Measurements from ENCODE around the gene FNBP1.
A peak's percentile ranks its signal among the peaks of the same experiment; 100 is the strongest.

FNBP1 gene

DNA sequence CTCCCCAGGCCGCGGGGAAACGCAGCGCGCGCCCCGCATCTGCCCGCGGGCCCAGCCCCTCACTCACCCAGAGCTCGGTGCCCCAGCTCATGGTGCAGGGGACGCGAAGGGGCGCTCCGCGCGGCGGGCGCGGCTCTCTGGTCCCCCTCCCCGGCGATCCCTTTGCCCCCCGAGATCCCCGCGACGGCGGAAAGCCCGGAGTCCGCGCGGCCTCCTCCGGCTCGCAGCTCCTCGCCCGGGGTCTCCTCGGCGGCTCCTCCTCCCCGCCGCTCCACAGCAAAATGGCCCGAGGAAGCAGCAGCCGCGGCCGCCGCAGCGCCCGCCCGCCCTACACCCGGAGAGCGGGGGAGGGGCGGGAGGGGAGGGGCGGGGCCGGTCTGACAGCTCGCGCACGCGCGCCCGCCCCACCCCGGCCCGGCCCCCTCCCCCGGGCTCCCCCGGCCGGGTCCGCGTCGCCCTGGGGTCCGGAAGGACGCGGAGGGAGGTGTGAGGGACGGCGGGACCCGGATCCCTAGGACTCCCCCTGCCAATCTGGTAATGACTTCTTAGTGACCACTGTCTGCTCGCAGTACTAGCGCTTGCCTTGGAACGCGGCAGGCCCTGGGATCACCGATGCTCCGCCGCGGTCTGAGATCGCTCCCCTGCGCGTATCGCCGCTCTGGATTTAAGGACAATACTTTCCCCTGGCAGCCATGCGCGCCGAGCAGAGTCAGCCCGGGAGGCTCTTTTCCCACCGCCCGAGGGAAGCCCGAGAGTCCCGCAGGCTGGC, at the start of gene FNBP1:
Gene FNBP1, minus strand, starts transcription at position 305 of the 769 bp plus-strand sequence. Its CDS starts 214 bp downstream, at position 91.
- peak; percentile 79 for DNase-seq

DNA sequence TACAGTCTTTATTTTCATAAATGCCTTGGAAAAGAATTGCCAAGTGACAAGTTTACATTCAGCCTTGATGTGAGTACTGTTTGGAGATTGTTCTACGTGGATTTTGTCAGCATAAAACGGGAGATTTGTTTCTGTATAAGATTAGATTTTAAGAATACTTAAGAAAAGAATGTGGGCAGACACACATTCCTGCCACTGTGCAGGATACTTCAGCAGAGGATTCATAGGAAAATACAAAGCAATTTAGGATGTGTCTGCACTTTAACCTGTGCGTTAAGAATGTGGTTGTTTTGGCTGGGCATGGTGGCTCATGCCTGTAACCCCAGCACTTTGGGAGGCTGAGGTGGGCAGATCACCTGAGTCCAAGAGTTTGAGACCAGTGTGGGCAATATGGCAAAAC, 47.9 kb upstream of the FNBP1 start:
- DNase-seq = no peak

DNA sequence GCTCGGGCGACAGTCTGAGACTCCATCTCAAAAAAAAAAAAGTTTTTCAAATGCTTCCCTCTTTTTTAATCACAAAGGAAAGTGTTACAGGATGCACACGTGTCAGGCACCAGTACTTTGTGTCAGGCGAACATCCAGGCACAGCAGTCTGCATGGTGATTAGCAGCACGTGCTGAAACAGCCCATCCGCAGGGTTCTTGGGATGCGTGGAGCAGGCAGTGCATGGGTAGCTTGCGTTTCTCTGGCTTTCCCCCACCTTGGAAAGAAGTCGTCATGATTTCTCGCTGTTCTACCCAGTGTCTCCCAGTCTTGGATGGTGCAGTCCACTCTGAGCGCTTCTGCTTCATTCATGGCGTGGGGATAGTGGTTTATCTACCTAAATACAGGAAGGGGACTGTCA, 46.2 kb upstream of the FNBP1 start:
- no peak for DNase-seq

DNA sequence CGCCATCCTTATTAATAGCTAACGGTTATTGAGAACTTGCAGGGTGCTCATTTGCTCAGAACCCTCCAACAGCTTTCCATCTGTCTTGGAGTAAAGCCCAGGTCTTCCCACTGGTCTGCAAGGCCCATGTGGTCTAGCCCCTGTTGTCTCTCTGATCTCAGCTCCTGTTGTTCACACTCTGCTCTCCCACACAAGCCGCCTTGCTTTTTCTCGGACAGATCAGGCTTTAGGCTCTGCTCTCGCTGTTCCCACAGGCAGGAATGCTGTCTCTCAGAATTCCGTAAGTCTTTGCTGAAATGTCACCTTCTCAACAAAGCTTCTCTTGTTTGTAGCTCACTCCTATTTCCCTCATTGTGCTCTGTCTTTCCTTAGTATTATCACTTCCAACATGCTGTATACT, 45.1 kb upstream of the FNBP1 start:
- no peak for DNase-seq

DNA sequence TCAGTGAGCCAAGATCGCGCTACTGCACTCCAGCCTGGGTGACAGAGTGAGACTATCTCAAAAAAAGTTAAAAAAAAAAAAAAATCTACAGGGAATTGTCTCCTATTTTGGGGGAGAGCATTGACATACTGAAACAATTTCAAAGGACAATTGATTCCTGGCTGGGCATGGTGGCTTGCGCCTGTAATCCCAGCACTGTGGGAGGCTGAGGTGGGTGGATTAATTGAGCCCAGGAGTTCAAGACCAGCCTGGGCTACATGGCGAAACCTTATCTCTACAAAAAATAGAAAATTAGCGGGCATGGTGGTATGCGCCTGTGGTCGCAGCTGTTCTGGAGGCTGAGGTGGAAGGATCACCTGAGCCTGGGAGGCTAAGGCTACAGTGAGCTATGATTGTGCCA, 41.3 kb upstream of the FNBP1 start:
- DNase-seq = no peak

DNA sequence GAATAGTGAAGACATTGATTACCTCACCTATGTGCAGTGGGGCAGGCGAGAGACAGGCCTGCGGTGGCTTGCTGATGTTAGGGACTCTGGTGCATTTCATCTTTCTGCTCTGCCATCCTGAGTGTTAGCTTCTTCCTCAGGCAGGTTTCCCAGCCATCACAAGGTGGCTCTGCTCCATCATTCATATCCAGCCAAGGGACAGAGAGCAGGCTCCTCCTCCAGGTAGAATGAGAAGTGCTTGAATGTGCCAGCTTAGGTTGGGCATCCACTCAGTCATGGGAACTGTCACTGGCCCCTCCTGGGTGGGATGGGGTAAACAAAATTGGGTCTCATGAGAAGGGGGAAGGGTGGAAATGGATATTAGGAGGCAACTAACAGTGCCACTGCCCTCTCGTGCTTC, 35.6 kb upstream of the FNBP1 start:
- DNase-seq = no peak

DNA sequence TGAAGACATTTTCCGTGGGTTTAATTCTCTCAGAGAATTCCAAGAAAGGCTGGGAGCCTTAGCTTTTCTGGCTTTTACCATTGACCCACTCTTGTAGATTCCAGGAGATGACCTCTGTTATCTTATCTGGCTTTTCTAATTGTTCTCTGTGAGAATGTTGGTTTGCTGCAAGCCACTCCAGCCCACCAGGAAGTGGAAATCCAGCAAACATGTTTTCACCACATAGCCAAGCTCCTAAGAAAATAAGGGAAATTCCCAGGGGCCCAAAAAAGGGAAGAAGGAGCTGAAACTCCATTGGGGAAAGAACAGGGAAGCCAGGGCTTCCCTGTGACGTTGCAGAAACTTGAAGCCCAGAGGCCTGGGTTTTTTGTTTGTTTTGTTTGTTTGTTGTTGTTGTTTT, 30.4 kb upstream of the FNBP1 start:
- peak; percentile 62 for DNase-seq

DNA sequence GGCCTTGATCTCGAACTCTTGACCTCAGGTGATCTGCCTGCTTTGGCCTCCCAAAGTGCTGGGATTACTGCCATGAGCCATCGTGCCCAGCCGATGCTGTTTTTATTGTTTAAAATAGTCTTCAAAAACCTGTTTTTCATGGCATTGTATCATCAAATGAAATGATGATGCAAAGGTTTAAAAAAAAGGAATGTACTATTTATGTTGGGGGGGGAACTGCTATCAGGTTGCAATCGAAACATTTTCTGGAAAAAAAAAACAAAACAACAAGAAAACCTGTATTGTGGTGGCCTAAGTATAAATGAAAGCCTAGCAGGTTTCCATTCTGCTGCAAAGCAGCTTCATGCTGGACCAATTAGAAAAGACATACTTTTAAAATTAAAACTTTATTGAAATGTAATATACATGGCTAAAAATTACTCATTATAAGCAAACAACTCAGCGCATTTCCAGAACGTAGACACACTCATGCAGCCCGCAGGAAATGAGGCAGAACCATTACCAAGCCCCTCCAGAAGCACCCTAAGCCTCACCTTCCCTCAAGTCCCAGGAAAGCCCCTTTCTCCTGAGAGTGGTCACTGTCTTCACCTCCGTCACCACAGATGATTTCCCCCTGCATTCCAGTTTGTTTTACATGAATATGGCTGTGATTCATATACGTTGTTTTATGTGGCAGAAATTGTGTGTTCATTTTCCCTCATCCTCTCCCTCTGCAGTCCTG, 29.7 kb upstream of the FNBP1 start:
- peak; percentile 67 for DNase-seq

DNA sequence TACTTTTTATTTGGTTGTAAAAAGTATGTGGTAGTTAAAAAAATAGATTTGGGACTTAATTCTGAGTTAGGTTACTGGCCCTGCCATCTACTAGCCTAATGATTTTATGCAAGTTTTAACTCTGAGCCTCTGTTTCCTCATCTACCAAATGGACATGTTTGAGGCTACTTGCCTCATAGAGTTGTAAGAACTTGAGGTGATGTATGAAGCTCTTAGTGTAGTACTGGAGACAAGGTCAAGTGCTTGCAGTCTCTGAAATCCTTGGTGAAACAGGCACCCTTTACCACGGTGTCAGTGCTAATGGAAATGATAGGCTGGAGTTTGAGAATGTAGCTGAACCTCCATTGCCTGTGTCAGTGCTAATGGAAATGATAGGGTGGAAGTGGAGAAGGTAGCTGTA, 26.1 kb upstream of the FNBP1 start:
- no peak for DNase-seq

DNA sequence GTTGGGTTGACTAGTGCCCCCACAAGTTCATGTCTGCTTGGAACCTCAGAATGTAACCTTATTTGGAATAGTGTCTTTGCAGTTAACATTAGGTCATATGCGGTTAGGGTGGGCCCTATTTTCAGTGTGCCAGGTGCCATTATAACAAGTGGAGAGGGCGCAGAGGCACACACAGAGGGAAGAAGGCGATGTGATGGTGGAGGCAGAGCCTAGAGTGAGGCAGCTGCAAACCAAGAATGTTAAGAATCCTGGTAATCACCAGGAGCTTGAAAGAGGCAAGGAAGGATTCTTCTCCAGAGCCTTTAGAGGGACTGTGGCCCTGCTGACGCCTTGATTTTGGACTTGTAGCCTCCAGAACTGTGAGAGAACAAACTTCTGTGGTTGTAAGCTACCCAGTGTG, 21.6 kb upstream of the FNBP1 start:
- no peak for DNase-seq

DNA sequence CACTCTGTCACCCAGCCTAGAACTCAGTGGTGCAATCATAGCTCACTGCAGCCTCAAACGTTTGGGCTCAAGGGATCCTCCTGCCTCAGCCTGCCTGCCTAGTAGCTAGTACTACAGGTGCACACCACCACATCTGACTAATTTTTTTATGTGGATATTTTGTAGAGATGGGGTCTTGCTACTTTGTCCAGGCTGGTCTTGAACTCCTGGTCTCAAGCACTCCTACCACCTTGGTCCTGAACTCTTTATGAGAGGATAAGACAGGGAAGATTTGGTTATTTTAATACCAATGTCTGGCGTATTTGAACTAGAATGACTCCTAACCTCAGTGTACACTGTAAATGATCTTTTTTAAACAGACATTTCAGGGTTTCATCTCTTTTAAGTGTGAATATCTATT, 19.8 kb upstream of the FNBP1 start:
- DNase-seq = no peak

DNA sequence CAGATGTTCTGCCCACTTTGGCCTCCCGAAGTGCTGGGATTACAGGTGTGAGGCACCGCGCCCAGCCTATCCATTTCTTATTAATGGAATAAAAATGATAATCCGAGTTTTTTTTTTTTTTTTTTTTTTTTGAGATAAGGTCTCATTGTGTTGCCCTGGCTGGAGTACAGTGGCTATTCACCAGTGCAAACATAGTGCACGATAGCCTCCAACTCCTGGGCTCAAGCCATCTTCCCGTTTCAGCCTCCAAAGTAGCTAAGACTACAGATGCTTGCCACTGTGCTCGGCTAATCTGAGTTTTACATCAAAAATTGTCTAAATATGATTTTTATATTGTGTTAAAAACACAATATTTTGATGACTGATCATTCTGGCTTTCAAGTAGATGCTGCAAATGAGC, 17.3 kb upstream of the FNBP1 start:
- no peak for DNase-seq

DNA sequence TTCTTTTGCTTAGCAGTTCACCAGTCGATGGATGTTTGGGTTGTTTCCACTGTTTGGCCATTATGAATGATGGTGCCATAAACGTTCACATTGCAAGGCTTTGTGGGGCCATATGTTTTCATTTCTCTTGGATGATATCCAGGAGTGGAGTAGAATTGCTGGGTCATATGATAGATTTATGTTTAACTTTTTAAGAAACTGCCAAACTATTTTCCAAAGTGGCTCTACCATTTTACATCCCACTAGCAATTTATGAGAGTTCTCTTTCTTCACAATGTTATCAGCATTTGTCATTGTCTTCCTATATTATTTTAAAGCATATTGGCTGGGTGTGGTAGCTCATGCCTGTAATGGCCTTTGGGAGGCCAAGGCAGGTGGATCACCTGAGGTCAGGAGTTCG, 15.9 kb upstream of the FNBP1 start:
- no peak for DNase-seq

DNA sequence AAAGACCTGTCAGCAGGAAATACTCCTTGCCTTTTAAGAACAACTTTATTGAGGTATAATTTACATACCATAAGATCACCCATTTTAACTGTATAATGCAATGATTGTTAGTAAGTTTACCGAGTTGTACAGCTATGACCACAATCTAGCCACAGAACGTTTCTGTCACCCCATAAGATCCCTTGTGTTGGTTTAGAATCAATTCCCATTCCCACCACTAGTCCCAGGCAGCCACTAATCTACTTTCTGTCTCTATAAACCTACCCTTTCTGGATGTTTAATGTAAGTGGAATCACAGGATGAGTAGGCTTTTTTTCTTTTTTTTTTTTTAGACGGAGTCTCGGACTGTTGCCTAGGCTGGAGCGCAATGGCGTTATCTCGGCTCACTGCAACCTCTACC, 15.2 kb upstream of the FNBP1 start:
- peak; percentile 24 for DNase-seq

DNA sequence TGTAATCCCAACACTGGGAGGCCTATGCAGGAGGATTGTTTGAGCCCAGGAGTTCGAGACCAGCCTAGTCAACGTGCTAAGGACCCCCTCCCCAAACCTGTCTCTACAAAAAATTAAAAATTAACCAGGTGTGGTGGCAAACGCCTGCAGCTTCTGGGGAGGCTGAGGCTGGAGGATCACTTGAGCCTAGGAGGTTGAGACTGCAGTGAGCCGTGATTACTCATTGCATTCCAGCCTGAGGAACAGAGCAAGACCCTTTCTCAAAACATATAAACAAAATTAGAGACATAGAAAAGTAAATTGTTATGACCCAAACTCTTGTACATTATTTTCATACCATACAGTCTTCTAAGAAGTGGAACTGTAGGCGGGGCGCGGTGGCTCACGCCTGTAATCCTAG, 11.8 kb upstream of the FNBP1 start:
- no peak for DNase-seq

DNA sequence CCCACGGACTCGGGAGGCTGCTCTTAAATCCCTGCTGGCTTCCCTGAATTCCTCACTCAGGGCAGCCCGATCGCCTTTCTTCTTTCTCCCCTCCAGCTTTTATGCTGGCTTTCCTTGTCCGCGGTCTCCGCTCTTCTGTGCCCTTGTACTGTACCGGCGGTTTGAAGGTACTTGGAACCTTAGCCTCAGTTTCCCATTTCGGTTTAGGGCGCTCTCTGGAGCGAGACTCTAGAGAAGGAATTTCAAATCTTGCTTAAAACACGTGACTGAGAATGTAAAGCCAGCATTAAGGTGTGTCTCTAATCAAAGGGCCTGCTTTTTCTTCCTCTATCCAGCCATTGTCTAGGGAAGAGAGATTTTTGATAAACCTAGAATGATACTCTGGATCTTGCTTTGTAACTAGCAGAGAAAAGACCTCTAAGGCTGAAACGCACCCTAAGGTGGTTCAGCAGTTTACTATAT, 11.4 kb upstream of the FNBP1 start:
- no peak for DNase-seq

DNA sequence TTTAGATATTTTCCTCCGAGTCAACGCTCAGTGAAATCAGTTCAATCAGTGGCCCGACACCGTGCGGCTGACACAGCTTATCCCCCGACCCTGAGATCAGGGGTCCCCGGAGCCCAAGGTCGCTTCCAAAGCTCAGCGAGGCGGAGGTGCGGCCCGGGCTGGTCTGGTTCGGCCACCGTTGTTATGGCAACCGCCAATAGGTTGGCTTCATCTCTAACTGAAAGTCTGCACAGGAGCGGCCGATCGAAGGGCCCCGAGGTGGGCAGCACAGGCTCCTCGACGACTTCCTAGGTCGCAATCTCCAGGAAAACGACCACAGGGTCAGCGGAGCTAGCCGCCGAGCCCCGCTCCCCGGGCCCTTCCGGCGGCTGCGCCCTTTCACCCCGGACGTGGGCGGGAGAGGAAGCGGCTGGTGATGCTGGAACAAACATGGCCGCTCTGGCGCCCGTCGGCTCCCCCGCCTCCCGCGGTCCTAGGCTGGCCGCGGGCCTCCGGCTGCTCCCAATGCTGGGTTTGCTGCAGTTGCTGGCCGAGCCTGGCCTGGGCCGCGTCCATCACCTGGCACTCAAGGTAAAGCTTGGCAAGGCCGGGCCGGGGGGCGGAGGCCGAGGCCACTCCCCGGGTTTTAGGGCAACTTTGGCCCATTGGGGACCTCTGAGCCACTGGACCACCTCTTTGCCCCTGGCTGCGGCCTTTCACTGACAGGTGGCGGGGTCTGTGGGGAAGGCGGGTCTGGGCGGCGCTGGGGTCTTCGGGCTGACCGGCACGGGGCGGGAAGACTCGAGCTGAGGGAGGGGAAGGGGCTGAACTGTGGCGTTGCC, 10.7 kb upstream of the FNBP1 start, which contains the start of gene GPR107:
Gene GPR107, plus strand, starts transcription at position 403 of the 821 bp plus-strand sequence. Its CDS starts 27 bp downstream, at position 430.
- DNase-seq = peak; percentile 73

DNA sequence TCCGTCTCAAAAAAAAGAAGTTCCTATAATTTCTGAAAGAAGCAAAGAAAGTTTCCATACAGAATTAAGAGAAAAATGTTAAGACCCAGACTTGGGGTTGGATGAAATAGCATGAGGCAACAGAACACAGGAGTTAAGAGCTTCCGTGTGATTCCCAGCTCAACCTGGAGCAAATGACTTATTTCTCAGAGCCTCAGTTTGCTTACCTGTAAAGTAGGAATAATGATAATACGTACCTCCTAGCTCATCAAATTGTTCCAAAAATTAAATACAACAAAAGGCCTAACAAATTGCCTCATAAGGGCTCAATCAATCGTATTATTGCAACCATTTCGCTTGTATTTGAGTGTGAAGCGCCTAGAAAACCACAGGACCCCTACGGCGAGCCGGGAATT, 10.1 kb upstream of the FNBP1 start:
- DNase-seq = no peak

DNA sequence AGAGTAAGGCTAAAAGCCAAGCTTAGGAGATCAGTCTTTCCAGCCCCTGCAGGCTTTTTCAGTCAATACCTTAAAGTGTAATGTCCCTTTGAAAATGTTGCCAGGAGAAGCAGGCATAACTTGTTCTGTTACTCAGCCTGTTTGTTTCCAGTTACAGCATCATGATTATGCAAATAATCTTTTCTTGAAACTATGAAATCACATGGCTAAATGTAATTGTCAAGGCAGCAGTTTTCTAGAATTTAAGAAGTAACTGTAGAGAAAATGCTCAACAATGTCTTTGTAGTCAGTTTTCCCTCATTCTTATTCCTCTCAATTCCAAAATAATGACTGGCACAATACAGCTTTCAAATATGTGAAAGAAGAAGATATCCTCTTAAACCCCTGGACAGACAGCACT, 8.9 kb upstream of the FNBP1 start:
- DNase-seq = no peak

DNA sequence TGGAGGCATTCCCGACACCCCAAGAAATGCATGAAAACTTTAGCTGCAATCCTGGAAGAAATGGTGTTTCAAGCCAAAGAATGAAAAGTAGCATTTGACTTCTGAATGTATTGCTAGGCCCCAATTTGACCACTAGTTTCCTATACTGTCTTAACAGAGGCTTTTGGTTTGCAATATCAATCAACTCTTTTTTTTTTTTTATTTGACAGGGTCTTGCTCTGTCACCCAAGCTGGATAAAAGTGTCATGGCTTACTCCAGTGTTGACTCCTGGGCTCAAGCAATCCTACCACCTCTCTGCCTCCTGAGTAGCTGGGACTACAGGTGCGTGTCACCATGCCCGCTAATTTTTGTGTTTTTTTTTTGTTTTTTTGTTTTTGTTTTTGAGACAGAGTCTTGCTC, 7.5 kb upstream of the FNBP1 start:
- no peak for DNase-seq

DNA sequence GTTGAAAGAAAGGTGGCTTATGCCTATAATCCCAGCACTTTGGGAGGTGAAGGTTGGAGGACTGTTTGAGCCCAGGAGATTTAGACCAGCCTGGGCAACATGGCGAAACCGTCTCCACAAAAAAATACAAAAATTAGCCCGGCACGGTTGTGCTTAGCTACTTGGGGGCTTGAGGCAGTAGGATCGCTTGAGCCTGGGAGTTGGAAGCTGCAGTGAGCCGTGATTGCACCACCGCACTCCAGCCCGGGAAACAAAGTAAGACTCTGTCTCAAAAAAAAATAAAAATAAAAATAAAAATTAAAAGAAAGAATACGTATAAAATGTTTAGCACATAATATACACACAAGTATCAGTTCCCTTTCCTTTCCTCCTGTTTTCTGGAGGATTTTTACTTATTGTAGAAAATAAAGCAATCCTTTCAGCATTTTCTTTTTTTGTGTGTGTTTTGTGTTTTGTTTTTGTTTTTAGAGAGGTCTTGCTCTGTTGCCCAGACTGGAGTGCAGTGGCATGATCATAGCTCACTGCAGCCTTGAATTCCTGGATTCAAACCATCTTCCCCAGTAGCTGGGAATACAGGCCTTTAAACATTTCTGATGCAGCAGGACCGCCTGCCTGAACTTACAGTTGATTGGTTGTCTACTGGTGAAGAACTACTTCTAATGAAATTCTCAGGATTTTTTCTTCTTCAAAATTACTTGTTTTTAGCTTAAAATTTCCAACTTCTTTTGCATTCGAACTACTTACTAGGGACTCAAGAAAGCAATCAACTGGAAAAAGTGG, 6.6 kb upstream of the FNBP1 start:
- no peak for DNase-seq

DNA sequence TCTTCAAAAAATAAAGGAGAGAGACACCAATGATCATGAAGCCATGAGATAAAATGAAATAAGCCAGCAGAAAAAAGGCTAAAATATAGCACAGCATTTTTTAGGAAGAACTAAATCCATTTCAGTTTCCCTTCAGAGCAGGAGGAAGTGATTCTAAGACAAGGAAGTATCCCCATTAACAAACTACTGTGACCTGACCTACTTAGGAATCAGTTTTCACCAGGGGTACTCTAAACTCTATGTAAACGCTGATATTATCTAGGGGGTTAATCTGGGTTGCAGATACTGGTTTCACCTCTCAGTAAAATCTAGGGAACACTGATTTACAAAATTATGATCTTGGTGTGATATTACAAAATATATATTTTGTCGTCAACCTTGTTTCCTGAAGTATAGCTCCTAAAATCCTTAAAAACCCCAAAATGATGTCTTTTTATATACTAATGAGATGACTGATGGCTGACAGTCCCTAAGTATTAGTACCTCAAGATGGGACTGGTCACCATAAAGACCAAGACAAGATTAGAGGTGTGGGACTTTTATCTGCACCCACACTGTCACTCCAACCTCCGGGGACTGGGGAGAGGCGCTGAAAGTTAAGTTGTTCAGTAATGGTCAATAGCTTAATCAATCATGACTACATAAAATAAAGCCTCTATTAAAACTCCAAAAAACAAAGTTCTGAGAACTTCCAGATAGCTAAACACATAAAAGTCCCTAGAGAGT, 2.9 kb upstream of the FNBP1 start:
- no peak for DNase-seq

Data from fibroblast of skin of right biceps (primary cell).